ENCODE results near the gene TPBGL. TPM values are rescaled to one million over a fixed set of nuclear protein-coding genes. Genes with fewer than 3 reads are reported as not detected.

The TPBGL gene
- total RNA-seq, 4 donors from 2014 or later: 0.40 to 3.7 TPM; not detected in 2

GRCh38 chr11:75201771-75202170 lies 38.8 kb upstream of the TPBGL start:
- Histone ChIP-seq H3K4me1 (peaks cover 0 to 3% (median 0%) of the 10 kb centered on the region in 4 donors), H3K27me3 (no peaks in the 10 kb centered on the region), H3K27ac (no peak overlapping the region), H3K9me3 (no peaks in the 10 kb centered on the region), H3K4me3 (no peak overlapping the region), H3K36me3 (no peaks in the 10 kb centered on the region)
- WGBS, 2 donors (ENCODE audit: low coverage in 1 of 2): 80 to 84% methylated on average over 2 to 3 of the region's 3 CpGs
- TF ChIP-seq POLR2AphosphoS5 (IDR thresholded peaks at IDR 0.05): no peak
- no peak for TF ChIP-seq CTCF (IDR thresholded peaks at IDR 0.05)
- no peak for TF ChIP-seq EP300 (IDR thresholded peaks at IDR 0.05; ENCODE audit: low read depth)
- no peak for TF ChIP-seq POLR2A (IDR thresholded peaks at IDR 0.05)
- in situ Hi-C loops (cut with MboI; ENCODE audit: low pct_ligation_motif_present in 1 of 4, low pct_unique_long_range_greater_than_20kb in 1 of 4, low sequenced_read_pairs in 3 of 4) (loop anchor here in 2 of 4 donors (5.0 to 10.0 kb wide), 2 partner anchors 57 to 59 kb away; no protein-coding TSS in a partner anchor), intact Hi-C loops (cut with DNase I; ENCODE audit: low total_unique reads) (no loop called here)
- no peak for DNase-seq

GRCh38 chr11:75202195-75202594 lies 38.4 kb upstream of the TPBGL start:
- peaks cover 0 to 3% (median 0%) of the 10 kb centered on the region in 4 donors for H3K4me1 ChIP-seq
- TF ChIP-seq CTCF (IDR thresholded peaks at IDR 0.05): no peak
- TF ChIP-seq EP300 (IDR thresholded peaks at IDR 0.05; ENCODE audit: low read depth): no peak
- TF ChIP-seq POLR2A (IDR thresholded peaks at IDR 0.05): no peak
- TF ChIP-seq POLR2AphosphoS5 (IDR thresholded peaks at IDR 0.05): no peak
- 85 to 90% methylated on average over 2 to 6 of the region's 6 CpGs for WGBS, 2 donors (ENCODE audit: low coverage in 1 of 2)
- intact Hi-C loops (cut with DNase I; ENCODE audit: low total_unique reads) (no loop called here), in situ Hi-C loops (cut with MboI; ENCODE audit: low pct_ligation_motif_present in 1 of 4, low pct_unique_long_range_greater_than_20kb in 1 of 4, low sequenced_read_pairs in 3 of 4) (loop anchor here in 2 of 4 donors (5.0 to 10.0 kb wide), 2 partner anchors 57 to 60 kb away; no protein-coding TSS in a partner anchor)
- no peaks in the 10 kb centered on the region for H3K9me3 ChIP-seq
- no peak for DNase-seq
- no peak overlapping the region for H3K27ac ChIP-seq
- H3K36me3 ChIP-seq: no peaks in the 10 kb centered on the region
- no peaks in the 10 kb centered on the region for H3K27me3 ChIP-seq
- no peak overlapping the region for H3K4me3 ChIP-seq

DNA sequence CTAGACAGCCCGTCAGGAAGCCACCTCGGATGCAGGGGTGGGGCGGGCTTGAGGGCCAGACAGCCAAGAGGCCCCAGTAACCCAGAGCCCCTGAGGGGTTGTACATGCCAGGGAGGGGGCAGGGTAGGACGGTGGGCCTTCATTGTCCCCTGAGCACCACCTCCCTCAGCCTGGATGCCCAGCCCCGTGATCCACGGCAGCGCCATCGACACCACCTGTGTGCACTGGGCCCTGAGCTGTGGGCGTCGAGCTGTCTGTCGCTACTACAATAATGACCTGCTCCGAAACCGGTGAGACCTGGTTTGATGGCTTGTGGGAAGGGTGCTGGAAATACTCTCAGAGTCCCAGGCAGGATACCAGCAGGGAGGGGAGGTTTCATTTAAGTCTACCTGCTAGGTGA lies 37.4 kb upstream of the TPBGL start:
- intact Hi-C loops (cut with DNase I; ENCODE audit: low total_unique reads): no loop called here
- no peak overlapping the region for H3K4me3 ChIP-seq
- WGBS, 2 donors (ENCODE audit: low coverage in 1 of 2): 91% methylated on average over 11 of the region's 13 CpGs; no CpG with 5 or more reads in 1 of the 2 donors
- H3K4me1 ChIP-seq: peaks cover 0 to 3% (median 0%) of the 10 kb centered on the region in 4 donors
- no peak for TF ChIP-seq EP300 (IDR thresholded peaks at IDR 0.05; ENCODE audit: low read depth)
- no peak for TF ChIP-seq POLR2A (IDR thresholded peaks at IDR 0.05)
- H3K9me3 ChIP-seq: no peaks in the 10 kb centered on the region
- no peaks in the 10 kb centered on the region for H3K27me3 ChIP-seq
- H3K36me3 ChIP-seq: no peaks in the 10 kb centered on the region
- H3K27ac ChIP-seq: no peak overlapping the region
- no peak for DNase-seq
- in situ Hi-C loops (cut with MboI; ENCODE audit: low pct_ligation_motif_present in 1 of 4, low pct_unique_long_range_greater_than_20kb in 1 of 4, low sequenced_read_pairs in 3 of 4): loop anchor here in 2 of 4 donors (5.0 to 10.0 kb wide), 2 partner anchors 58 to 61 kb away; no protein-coding TSS in a partner anchor

DNA sequence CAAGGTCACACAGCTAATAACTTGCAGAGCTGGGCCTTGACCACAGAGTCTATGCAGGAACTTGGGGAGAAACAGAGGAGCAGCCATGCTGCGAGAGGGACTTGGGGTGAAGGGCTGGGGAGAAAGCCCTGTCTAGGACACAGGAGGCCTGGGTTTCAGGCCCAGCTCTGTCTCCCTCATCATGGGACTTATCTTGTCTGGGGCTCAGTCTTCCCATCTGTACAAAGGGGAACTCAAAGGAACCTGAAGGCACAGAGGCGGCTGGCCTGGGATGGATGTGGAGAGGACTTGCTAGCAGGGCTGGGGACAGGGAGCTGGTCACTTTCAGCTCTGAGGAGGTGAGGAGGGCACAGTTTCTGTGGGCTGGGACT lies 36.9 kb upstream of the TPBGL start:
- H3K36me3 ChIP-seq: no peaks in the 10 kb centered on the region
- intact Hi-C loops (cut with DNase I; ENCODE audit: low total_unique reads) (loop anchor here (2.0 kb wide), 1 partner anchor 59 kb away; no protein-coding TSS in a partner anchor), in situ Hi-C loops (cut with MboI; ENCODE audit: low pct_ligation_motif_present in 1 of 4, low pct_unique_long_range_greater_than_20kb in 1 of 4, low sequenced_read_pairs in 3 of 4) (loop anchor here in 2 of 4 donors (5.0 to 10.0 kb wide), 2 partner anchors 59 to 61 kb away; no protein-coding TSS in a partner anchor)

GRCh38 chr11:75204012-75204674 lies 36.4 kb upstream of the TPBGL start:
- H3K27ac ChIP-seq: no peak overlapping the region
- H3K4me1 ChIP-seq: peaks cover 0 to 3% (median 0%) of the 10 kb centered on the region in 4 donors
- H3K27me3 ChIP-seq: no peaks in the 10 kb centered on the region
- no peaks in the 10 kb centered on the region for H3K9me3 ChIP-seq
- in situ Hi-C loops (cut with MboI; ENCODE audit: low pct_ligation_motif_present in 1 of 4, low pct_unique_long_range_greater_than_20kb in 1 of 4, low sequenced_read_pairs in 3 of 4) (loop anchor here in 2 of 4 donors (5.0 to 10.0 kb wide), 2 partner anchors 59 to 62 kb away; no protein-coding TSS in a partner anchor), intact Hi-C loops (cut with DNase I; ENCODE audit: low total_unique reads) (loop anchor here (2.0 kb wide), 1 partner anchor 59 kb away; no protein-coding TSS in a partner anchor)
- no peaks in the 10 kb centered on the region for H3K36me3 ChIP-seq
- no peak for DNase-seq
- WGBS, 2 donors (ENCODE audit: low coverage in 1 of 2): 78% methylated on average over 10 of the region's 10 CpGs; no CpG with 5 or more reads in 1 of the 2 donors
- H3K4me3 ChIP-seq: no peak overlapping the region
- no peak for TF ChIP-seq POLR2A (IDR thresholded peaks at IDR 0.05)
- TF ChIP-seq EP300 (IDR thresholded peaks at IDR 0.05; ENCODE audit: low read depth): no peak
- TF ChIP-seq CTCF (IDR thresholded peaks at IDR 0.05): no peak
- no peak for TF ChIP-seq POLR2AphosphoS5 (IDR thresholded peaks at IDR 0.05)

More for the DNA sequence above, 36.9 kb upstream of the TPBGL start:
- Histone ChIP-seq H3K27ac (no peak overlapping the region), H3K27me3 (no peaks in the 10 kb centered on the region), H3K4me3 (no peak overlapping the region), H3K4me1 (peaks cover 0 to 3% (median 0%) of the 10 kb centered on the region in 4 donors), H3K9me3 (no peaks in the 10 kb centered on the region)
- 88% methylated on average over 2 of the region's 2 CpGs; no CpG with 5 or more reads in 1 of the 2 donors for WGBS, 2 donors (ENCODE audit: low coverage in 1 of 2)
- TF ChIP-seq EP300 (IDR thresholded peaks at IDR 0.05; ENCODE audit: low read depth) (no peak), POLR2AphosphoS5 (IDR thresholded peaks at IDR 0.05) (no peak), POLR2A (IDR thresholded peaks at IDR 0.05) (no peak)
- DNase-seq: no peak
